AG09309 (cell line): ENCODE measurements around the gene ANK2.
A peak's percentile ranks its signal among the peaks of the same experiment; 100 is the strongest.

Experiments used
- DNase-seq: peaks from one replicate; pipeline ENCODE4 v3.0.0-alpha.2; 2010; ENCODE audit warnings: low read depth
- H3K4me3 ChIP-seq: 2 replicates; pipeline ENCODE4 v1.5.1; 2011; ENCODE audit warnings: mild to moderate bottlenecking, low read depth, low read length, moderate library complexity; ENCODE audit not compliant: control insufficient read depth
- CTCF ChIP-seq: IDR thresholded peaks from 2 replicates; pipeline ENCODE4 v1.5.1; 2011; ENCODE audit warnings: mild to moderate bottlenecking, low read depth, low read length, inconsistent platforms; ENCODE audit not compliant: insufficient read depth, control insufficient read depth; ENCODE audit errors: missing control alignments

Gene ANK2

GRCh38 chr4:113255628-113256027, 206.2 kb downstream of the ANK2 start:
- no peak overlapping the region for H3K4me3 ChIP-seq
- no peak for DNase-seq
- no peak for TF ChIP-seq CTCF

GRCh38 chr4:113256946-113257345, 207.5 kb downstream of the ANK2 start:
- no peak overlapping the region for H3K4me3 ChIP-seq
- DNase-seq: peak; percentile 17
- no peak for TF ChIP-seq CTCF

GRCh38 chr4:113260688-113261087, 211.2 kb downstream of the ANK2 start:
- TF ChIP-seq CTCF: no peak
- DNase-seq: no peak
- H3K4me3 ChIP-seq: no peak overlapping the region

GRCh38 chr4:113263274-113263673, 213.8 kb downstream of the ANK2 start:
- no peak for DNase-seq
- no peak overlapping the region for H3K4me3 ChIP-seq
- TF ChIP-seq CTCF: no peak

- TF ChIP-seq CTCF: no peak
- no peak overlapping the region for H3K4me3 ChIP-seq
- DNase-seq: no peak
These were observed 221.3 kb downstream of the ANK2 start for GRCh38 chr4:113270520-113271319.

- H3K4me3 ChIP-seq: no peak overlapping the region
- no peak for DNase-seq
- no peak for TF ChIP-seq CTCF
These were observed 223.1 kb downstream of the ANK2 start for GRCh38 chr4:113272523-113272922.
